GM23338 (cell line): ENCODE measurements around the gene SLC8A3. TPM values are rescaled to one million over a fixed set of nuclear protein-coding genes. Genes with fewer than 3 reads are reported as not detected.

Experiments used
- CREB1 ChIP-seq: fragments of 250-450 bp; sonication (Bioruptor Pico); IDR thresholded peaks from 2 replicates; pipeline ENCODE4 v1.5.0; 2020; ENCODE audit warnings: low read depth, mild to moderate bottlenecking, moderate library complexity
- ETS1 ChIP-seq: IDR thresholded peaks from 2 replicates; pipeline ENCODE4 v1.6.1; 2016; ENCODE audit warnings: antibody characterized with exemption
- EZH2 ChIP-seq: fragments of 200-600 bp; sonication (generic); IDR thresholded peaks from one replicate; pipeline ENCODE4 v1.8.0; 2017; ENCODE audit warnings: antibody characterized with exemption, mild to moderate bottlenecking, low read depth; ENCODE audit not compliant: unreplicated experiment
- EZH2phosphoT487 ChIP-seq: fragments of 200-600 bp; sonication (generic); IDR thresholded peaks from one replicate; pipeline ENCODE4 v1.8.1; 2018; ENCODE audit warnings: antibody characterized with exemption; ENCODE audit not compliant: unreplicated experiment
- JUNB ChIP-seq: IDR thresholded peaks from one replicate; pipeline ENCODE4 v1.6.1; 2016; ENCODE audit warnings: antibody characterized with exemption; ENCODE audit not compliant: unreplicated experiment
- NANOG ChIP-seq: IDR thresholded peaks from 2 replicates; pipeline ENCODE4 v1.6.1; 2016; ENCODE audit warnings: antibody characterized with exemption, borderline replicate concordance
- POLR2AphosphoS5 ChIP-seq: IDR thresholded peaks from 2 replicates; pipeline ENCODE4 v1.6.1; 2016; ENCODE audit warnings: antibody characterized with exemption, low read depth
- REST ChIP-seq: IDR thresholded peaks from one replicate; pipeline ENCODE4 v1.6.1; 2018; ENCODE audit warnings: antibody characterized with exemption; ENCODE audit not compliant: unreplicated experiment
- STAT1 ChIP-seq: IDR thresholded peaks from one replicate; pipeline ENCODE4 v1.6.1; 2016; ENCODE audit warnings: antibody characterized with exemption; ENCODE audit not compliant: unreplicated experiment
- ZNF114 ChIP-seq: fragments of 250-450 bp; sonication (Bioruptor Pico); IDR thresholded peaks from 2 replicates; pipeline ENCODE4 v1.5.0; 2020; ENCODE audit warnings: mild to moderate bottlenecking, moderate library complexity
- ZNF331 ChIP-seq: fragments of 250-450 bp; sonication (Bioruptor Pico); IDR thresholded peaks from 2 replicates; pipeline ENCODE4 v1.5.0; 2020; ENCODE audit warnings: low read depth, mild to moderate bottlenecking, moderate library complexity
- polyA plus RNA-seq: library from polyadenylated mRNA; unstranded; fragments of >200 nt; fragmentation: Nextera tagmentation; extraction: Ambion mirVana; gene quantifications from 2 replicates; pipeline ENCODE4 v1.2.1, GENCODE V29; 2016
- total RNA-seq: library from RNA; depleted of rRNA; stranded (reverse); fragments of >200 nt; shearing (Covaris generic); gene quantifications from 2 replicates; pipeline ENCODE4 v1.2.3, GENCODE V29; 2014
- TF ChIP-seq, protein P1 (sequence below): fragments of 250-450 bp; sonication (Bioruptor Pico); IDR thresholded peaks from 2 replicates; pipeline ENCODE4 v1.5.0; 2020; ENCODE audit warnings: mild to moderate bottlenecking, moderate library complexity

The SLC8A3 gene
- total and polyA plus RNA-seq, 2 experiments from 2014 or later, result 0.82 to 2.0 TPM

GRCh38 chr14:70118064-70118463, 70.7 kb downstream of the SLC8A3 start (continued):
- TF ChIP-seq, protein P1, sequence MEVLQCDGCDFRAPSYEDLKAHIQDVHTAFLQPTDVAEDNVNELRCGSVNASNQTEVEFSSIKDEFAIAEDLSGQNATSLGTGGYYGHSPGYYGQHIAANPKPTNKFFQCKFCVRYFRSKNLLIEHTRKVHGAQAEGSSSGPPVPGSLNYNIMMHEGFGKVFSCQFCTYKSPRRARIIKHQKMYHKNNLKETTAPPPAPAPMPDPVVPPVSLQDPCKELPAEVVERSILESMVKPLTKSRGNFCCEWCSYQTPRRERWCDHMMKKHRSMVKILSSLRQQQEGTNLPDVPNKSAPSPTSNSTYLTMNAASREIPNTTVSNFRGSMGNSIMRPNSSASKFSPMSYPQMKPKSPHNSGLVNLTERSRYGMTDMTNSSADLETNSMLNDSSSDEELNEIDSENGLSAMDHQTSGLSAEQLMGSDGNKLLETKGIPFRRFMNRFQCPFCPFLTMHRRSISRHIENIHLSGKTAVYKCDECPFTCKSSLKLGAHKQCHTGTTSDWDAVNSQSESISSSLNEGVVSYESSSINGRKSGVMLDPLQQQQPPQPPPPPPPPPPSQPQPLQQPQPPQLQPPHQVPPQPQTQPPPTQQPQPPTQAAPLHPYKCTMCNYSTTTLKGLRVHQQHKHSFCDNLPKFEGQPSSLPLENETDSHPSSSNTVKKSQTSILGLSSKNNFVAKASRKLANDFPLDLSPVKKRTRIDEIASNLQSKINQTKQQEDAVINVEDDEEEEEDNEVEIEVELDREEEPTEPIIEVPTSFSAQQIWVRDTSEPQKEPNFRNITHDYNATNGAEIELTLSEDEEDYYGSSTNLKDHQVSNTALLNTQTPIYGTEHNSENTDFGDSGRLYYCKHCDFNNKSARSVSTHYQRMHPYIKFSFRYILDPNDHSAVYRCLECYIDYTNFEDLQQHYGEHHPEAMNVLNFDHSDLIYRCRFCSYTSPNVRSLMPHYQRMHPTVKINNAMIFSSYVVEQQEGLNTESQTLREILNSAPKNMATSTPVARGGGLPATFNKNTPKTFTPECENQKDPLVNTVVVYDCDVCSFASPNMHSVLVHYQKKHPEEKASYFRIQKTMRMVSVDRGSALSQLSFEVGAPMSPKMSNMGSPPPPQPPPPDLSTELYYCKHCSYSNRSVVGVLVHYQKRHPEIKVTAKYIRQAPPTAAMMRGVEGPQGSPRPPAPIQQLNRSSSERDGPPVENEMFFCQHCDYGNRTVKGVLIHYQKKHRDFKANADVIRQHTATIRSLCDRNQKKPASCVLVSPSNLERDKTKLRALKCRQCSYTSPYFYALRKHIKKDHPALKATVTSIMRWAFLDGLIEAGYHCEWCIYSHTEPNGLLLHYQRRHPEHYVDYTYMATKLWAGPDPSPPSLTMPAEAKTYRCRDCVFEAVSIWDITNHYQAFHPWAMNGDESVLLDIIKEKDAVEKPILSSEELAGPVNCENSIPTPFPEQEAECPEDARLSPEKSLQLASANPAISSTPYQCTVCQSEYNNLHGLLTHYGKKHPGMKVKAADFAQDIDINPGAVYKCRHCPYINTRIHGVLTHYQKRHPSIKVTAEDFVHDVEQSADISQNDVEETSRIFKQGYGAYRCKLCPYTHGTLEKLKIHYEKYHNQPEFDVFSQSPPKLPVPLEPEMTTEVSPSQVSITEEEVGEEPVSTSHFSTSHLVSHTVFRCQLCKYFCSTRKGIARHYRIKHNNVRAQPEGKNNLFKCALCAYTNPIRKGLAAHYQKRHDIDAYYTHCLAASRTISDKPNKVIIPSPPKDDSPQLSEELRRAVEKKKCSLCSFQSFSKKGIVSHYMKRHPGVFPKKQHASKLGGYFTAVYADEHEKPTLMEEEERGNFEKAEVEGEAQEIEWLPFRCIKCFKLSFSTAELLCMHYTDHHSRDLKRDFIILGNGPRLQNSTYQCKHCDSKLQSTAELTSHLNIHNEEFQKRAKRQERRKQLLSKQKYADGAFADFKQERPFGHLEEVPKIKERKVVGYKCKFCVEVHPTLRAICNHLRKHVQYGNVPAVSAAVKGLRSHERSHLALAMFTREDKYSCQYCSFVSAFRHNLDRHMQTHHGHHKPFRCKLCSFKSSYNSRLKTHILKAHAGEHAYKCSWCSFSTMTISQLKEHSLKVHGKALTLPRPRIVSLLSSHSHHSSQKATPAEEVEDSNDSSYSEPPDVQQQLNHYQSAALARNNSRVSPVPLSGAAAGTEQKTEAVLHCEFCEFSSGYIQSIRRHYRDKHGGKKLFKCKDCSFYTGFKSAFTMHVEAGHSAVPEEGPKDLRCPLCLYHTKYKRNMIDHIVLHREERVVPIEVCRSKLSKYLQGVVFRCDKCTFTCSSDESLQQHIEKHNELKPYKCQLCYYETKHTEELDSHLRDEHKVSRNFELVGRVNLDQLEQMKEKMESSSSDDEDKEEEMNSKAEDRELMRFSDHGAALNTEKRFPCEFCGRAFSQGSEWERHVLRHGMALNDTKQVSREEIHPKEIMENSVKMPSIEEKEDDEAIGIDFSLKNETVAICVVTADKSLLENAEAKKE, result no peak
- TF ChIP-seq NANOG (no peak), JUNB (no peak), ETS1 (no peak), CREB1 (CRISPR knock-in tag) (no peak), ZNF331 (CRISPR knock-in tag) (no peak), REST (no peak), EZH2 (no peak), ZNF114 (CRISPR knock-in tag) (no peak), STAT1 (no peak), EZH2phosphoT487 (no peak), POLR2AphosphoS5 (no peak)
